ENCODE data around the gene RUNX2.

RUNX2 gene

DNA sequence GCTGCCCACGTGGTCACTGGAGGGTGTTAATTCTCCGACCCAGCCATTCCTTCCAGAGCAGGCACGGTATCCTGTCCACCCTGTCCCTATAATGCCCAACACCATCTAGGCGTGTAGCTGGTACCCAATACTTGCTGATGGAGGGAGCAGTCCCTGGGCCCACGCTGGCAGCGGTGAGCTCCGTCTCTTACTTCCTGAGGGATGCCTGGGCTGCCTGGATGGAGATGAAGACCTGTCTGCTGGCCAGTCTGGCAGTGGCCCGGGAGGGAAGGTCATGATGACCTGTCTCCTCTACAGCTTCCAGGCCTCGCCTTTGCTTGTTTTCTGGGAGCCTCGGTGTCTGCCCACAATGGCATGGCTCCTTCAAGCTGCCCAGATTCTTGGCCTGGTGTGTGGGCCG is 347.5 kb downstream of the RUNX2 start (continued):
- TF ChIP-seq ZXDB (tag by site-specific recombination; IDR thresholded peaks at IDR 0.05) (no peak), ZFP69B (tag by site-specific recombination; IDR thresholded peaks at IDR 0.05) (no peak), OSR2 (tag by site-specific recombination; IDR thresholded peaks at IDR 0.05) (no peak), ZNF157 (tag by site-specific recombination; IDR thresholded peaks at IDR 0.05) (no peak), ZNF785 (tag by site-specific recombination; IDR thresholded peaks at IDR 0.05) (no peak), ZNF629 (tag by site-specific recombination; IDR thresholded peaks at IDR 0.05) (no peak), SALL2 (tag by site-specific recombination; IDR thresholded peaks at IDR 0.05; ENCODE audit: borderline replicate concordance) (no peak)
- TF ChIP-seq, protein P1, sequence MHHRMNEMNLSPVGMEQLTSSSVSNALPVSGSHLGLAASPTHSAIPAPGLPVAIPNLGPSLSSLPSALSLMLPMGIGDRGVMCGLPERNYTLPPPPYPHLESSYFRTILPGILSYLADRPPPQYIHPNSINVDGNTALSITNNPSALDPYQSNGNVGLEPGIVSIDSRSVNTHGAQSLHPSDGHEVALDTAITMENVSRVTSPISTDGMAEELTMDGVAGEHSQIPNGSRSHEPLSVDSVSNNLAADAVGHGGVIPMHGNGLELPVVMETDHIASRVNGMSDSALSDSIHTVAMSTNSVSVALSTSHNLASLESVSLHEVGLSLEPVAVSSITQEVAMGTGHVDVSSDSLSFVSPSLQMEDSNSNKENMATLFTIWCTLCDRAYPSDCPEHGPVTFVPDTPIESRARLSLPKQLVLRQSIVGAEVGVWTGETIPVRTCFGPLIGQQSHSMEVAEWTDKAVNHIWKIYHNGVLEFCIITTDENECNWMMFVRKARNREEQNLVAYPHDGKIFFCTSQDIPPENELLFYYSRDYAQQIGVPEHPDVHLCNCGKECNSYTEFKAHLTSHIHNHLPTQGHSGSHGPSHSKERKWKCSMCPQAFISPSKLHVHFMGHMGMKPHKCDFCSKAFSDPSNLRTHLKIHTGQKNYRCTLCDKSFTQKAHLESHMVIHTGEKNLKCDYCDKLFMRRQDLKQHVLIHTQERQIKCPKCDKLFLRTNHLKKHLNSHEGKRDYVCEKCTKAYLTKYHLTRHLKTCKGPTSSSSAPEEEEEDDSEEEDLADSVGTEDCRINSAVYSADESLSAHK (tag by site-specific recombination; IDR thresholded peaks at IDR 0.05) = no peak

- ChIA-PET POLR2A (no interaction called here), CTCF (interaction anchor here (0.6 to 1.6 kb wide), 6 partner anchors 38 to 1199 kb away, joined by 3 to 4 read pairs (median 3); no protein-coding TSS in a partner anchor)
- H3K36me3 ChIP-seq (ENCODE audit: control insufficient read depth in 2 of 2, insufficient read depth in 1 of 2, low read length in 2 of 2) = no peaks in the 10 kb centered on the region
- TF ChIP-seq ZNF274 (IDR thresholded peaks at IDR 0.05; ENCODE audit: low read length) = no peak
- TF ChIP-seq ZNF274 (tag by site-specific recombination; IDR thresholded peaks at IDR 0.05; ENCODE audit: borderline replicate concordance) = no peak
- TF ChIP-seq ELK4 (IDR thresholded peaks at IDR 0.05; ENCODE audit: borderline replicate concordance, low read depth, low read length) = no peak
- TF ChIP-seq, protein P2, sequence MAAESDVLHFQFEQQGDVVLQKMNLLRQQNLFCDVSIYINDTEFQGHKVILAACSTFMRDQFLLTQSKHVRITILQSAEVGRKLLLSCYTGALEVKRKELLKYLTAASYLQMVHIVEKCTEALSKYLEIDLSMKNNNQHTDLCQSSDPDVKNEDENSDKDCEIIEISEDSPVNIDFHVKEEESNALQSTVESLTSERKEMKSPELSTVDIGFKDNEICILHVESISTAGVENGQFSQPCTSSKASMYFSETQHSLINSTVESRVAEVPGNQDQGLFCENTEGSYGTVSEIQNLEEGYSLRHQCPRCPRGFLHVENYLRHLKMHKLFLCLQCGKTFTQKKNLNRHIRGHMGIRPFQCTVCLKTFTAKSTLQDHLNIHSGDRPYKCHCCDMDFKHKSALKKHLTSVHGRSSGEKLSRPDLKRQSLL (tag by site-specific recombination; IDR thresholded peaks at IDR 0.05) = no peak
- TF ChIP-seq FEZF1 (tag by site-specific recombination; IDR thresholded peaks at IDR 0.05) = no peak
- no peak for TF ChIP-seq ZNF292 (tag by site-specific recombination; IDR thresholded peaks at IDR 0.05; ENCODE audit: borderline replicate concordance, low read depth)
- no peak for TF ChIP-seq ZNF621 (tag by site-specific recombination; IDR thresholded peaks at IDR 0.05)
- TF ChIP-seq ZNF626 (tag by site-specific recombination; IDR thresholded peaks at IDR 0.05) = no peak
- TF ChIP-seq PRDM10 (tag by site-specific recombination; IDR thresholded peaks at IDR 0.05) = no peak
- no peak for TF ChIP-seq YY1 (tag by site-specific recombination; IDR thresholded peaks at IDR 0.05)
- TF ChIP-seq ZNF837 (tag by site-specific recombination; IDR thresholded peaks at IDR 0.05) = no peak
- TF ChIP-seq REPIN1 (tag by site-specific recombination; IDR thresholded peaks at IDR 0.05; ENCODE audit: low read depth) = no peak
- TF ChIP-seq ZNF311 (tag by site-specific recombination; IDR thresholded peaks at IDR 0.05; ENCODE audit: borderline replicate concordance) = no peak
- no peak for TF ChIP-seq ZNF701 (tag by site-specific recombination; IDR thresholded peaks at IDR 0.05)
- H3K4me1 ChIP-seq (ENCODE audit: control insufficient read depth, insufficient read depth, low read length) = no peaks in the 10 kb centered on the region; the same call in 1 of the 2 replicates
- no peaks in the 10 kb centered on the region; the same call in 1 of the 2 replicates for H3K9me3 ChIP-seq (ENCODE audit: control insufficient read depth, insufficient read depth, low read depth, low read length)
- H3K27ac ChIP-seq (ENCODE audit: extremely low read depth, low read depth, low read length) = no peak overlapping the region
- no peak overlapping the region for H3K4me3 ChIP-seq (ENCODE audit: low read depth, low read length)
Measured at GRCh38 chr6:45676380-45676779, 348.2 kb downstream of the RUNX2 start.
